ENCODE results near the gene SPG7.

- TF ChIP-seq CTCF (IDR thresholded peaks at IDR 0.05; ENCODE audit: insufficient read depth, low read length) (no peak), REST (IDR thresholded peaks at IDR 0.05; ENCODE audit: insufficient replicate concordance, low read depth) (no peak), POLR2AphosphoS5 (IDR thresholded peaks at IDR 0.05; ENCODE audit: low read depth) (no peak; the same call in 1 of the 2 replicates)
Measured at GRCh38 chr16:89563639-89564392, 55.6 kb downstream of the SPG7 start.

Data from HL-60 (cell line).